HCT116 (cell line): ENCODE results near the gene RBPMS2. TPM values are rescaled to one million over a fixed set of nuclear protein-coding genes. Genes with fewer than 3 reads are reported as not detected.

ENCODE experiments used
- ATAC-seq: fragments of 200-7000 bp; cut with Tn5 transposase; 2 replicates; pipeline ENCODE4 v1.9.1; 2020; ENCODE audit warnings: mild to moderate bottlenecking, moderate library complexity
- BruUV-seq: library from RNA; stranded (reverse); fragments of 400-500 nt; replicated peaks from 2 replicates; lab custom pipeline; 2021; lab: Mats Ljungman, UMichigan
- CTCF ChIA-PET: fragments of 300-600 bp; sonication (Branson Sonifier 250); formaldehyde crosslinking; loops from one replicate; lab custom pipeline; 2021; ENCODE audit warnings: antibody characterized with exemption; lab: Charles Lee
- POLR2A ChIA-PET: fragments of 300-600, 350-600 bp; sonication (Branson Sonifier 250); formaldehyde crosslinking; loops from one replicate; lab custom pipeline; 2021; ENCODE audit warnings: antibody characterized with exemption; lab: Charles Lee
- RAD21 ChIA-PET, 2 experiments: fragments of 300-600 bp; sonication (Branson Sonifier 250); formaldehyde crosslinking; loops; one replicate each; lab custom pipeline; 2023; ENCODE audit warnings: low total read pairs in 2 of 2; ENCODE audit not compliant: uncharacterized antibody in 2 of 2, unreplicated experiment in 2 of 2, low non-redundant PET in 1 of 2; lab: Charles Lee
- DNase-seq: peaks from one replicate; pipeline ENCODE4 v3.0.0-alpha.2; 2010; ENCODE audit warnings: low read depth, low spot score
- H2AFZ ChIP-seq: fragments of 200-600 bp; shearing (Covaris generic), sonication (generic); 2 replicates; pipeline ENCODE4 v1.6.1; 2017; ENCODE audit warnings: low read depth, mixed run types, mixed read lengths, antibody characterized with exemption, low read length; ENCODE audit not compliant: poor library complexity, severe bottlenecking
- H3K27ac ChIP-seq: 2 replicates; pipeline ENCODE4 v1.5.1; 2012; ENCODE audit warnings: low read depth, low read length
- H3K27me3 ChIP-seq: fragments of 200-600 bp; sonication (generic); 2 replicates; pipeline ENCODE4 v1.6.1; 2016; ENCODE audit warnings: mixed run types, low read length, mixed read lengths; ENCODE audit not compliant: insufficient read depth
- H3K36me3 ChIP-seq, 2 experiments: fragments of 200-500 bp in 1 of 2; fragments of 200-600 bp in 1 of 2; sonication (Bioruptor generic) in 1 of 2; sonication (generic) in 1 of 2; 2 replicates each; pipeline versions ENCODE4 v1.5.1 to v1.6.1; 2014 to 2016; ENCODE audit warnings: low read length in 2 of 2, inconsistent platforms in 1 of 2, mixed read lengths in 1 of 2, mixed run types in 1 of 2; ENCODE audit not compliant: insufficient read depth in 2 of 2, control insufficient read depth in 1 of 2
- H3K4me1 ChIP-seq, 2 experiments: fragments of 200-600 bp in 1 of 2; sonication (generic) in 1 of 2; 2 replicates each; pipeline versions ENCODE4 v1.5.1 to v1.6.1; 2012 to 2017; ENCODE audit warnings: low read length in 2 of 2, inconsistent platforms in 1 of 2, mild to moderate bottlenecking in 1 of 2, mixed read lengths in 1 of 2, mixed run types in 1 of 2, moderate library complexity in 1 of 2; ENCODE audit not compliant: insufficient read depth in 2 of 2, control insufficient read depth in 1 of 2
- H3K4me2 ChIP-seq: fragments of 200-600 bp; sonication (generic); 2 replicates; pipeline ENCODE4 v1.6.1; 2017; ENCODE audit warnings: mixed run types, low read length, mixed read lengths
- H3K4me3 ChIP-seq, 2 experiments: fragments of 200-600 bp in 1 of 2; sonication (generic) in 1 of 2; replicated peaks in 1 of 2; 2 replicates each; pipeline ENCODE4 v1.5.1; 2011 to 2016; ENCODE audit warnings: low read length in 2 of 2, control low read depth in 1 of 2, low read depth in 1 of 2, mild to moderate bottlenecking in 1 of 2, mixed read lengths in 1 of 2, mixed run types in 1 of 2
- H3K79me2 ChIP-seq: fragments of 200-600 bp; sonication (generic); 2 replicates; pipeline ENCODE4 v1.6.1; 2017; ENCODE audit warnings: mild to moderate bottlenecking, mixed run types, low read length, moderate library complexity, mixed read lengths; ENCODE audit not compliant: insufficient read depth
- H3K9ac ChIP-seq: fragments of 200-600 bp; sonication (generic); 2 replicates; pipeline ENCODE4 v1.6.1; 2016; ENCODE audit warnings: low read length, mixed read lengths
- H3K9me2 ChIP-seq: fragments of 200-600 bp; sonication (generic), shearing (Covaris generic); 2 replicates; pipeline ENCODE4 v1.6.1; 2017; ENCODE audit warnings: mixed run types, mild to moderate bottlenecking, moderate library complexity; ENCODE audit not compliant: insufficient read depth
- H3K9me3 ChIP-seq, 2 experiments: fragments of 200-500 bp in 1 of 2; fragments of 200-600 bp in 1 of 2; sonication (Bioruptor generic) in 1 of 2; sonication (generic) in 1 of 2; 2 replicates each; pipeline ENCODE4 v1.6.1; 2014 to 2017; ENCODE audit warnings: low read length in 2 of 2, mixed read lengths in 2 of 2, inconsistent platforms in 1 of 2, low read depth in 1 of 2, mild to moderate bottlenecking in 1 of 2, mixed run types in 1 of 2, moderate library complexity in 1 of 2; ENCODE audit not compliant: control insufficient read depth in 1 of 2, insufficient read depth in 1 of 2
- H4K20me1 ChIP-seq: fragments of 200-600 bp; sonication (generic), shearing (Covaris generic); 2 replicates; pipeline ENCODE4 v1.6.1; 2017; ENCODE audit warnings: mixed run types, mild to moderate bottlenecking, moderate library complexity; ENCODE audit not compliant: insufficient read depth
- ELF1 ChIP-seq: IDR thresholded peaks from 2 replicates; pipeline ENCODE4 v1.6.1; 2012; ENCODE audit warnings: low read depth, borderline replicate concordance
- EZH2phosphoT487 ChIP-seq: fragments of 200-600 bp; IDR thresholded peaks from 2 replicates; pipeline ENCODE4 v1.6.1; 2018; ENCODE audit warnings: antibody characterized with exemption, borderline replicate concordance
- FOSL1 ChIP-seq: IDR thresholded peaks from 2 replicates; pipeline ENCODE4 v1.6.1; 2012; ENCODE audit warnings: low read depth
- JUND ChIP-seq: IDR thresholded peaks from 2 replicates; pipeline ENCODE4 v1.6.1; 2012
- POLR2A ChIP-seq: IDR thresholded peaks from 2 replicates; pipeline ENCODE4 v1.7.0; 2011; ENCODE audit warnings: borderline replicate concordance; ENCODE audit not compliant: insufficient read depth, insufficient read length; ENCODE audit errors: extremely low read depth
- SP1 ChIP-seq: IDR thresholded peaks from 2 replicates; pipeline ENCODE4 v1.6.1; 2012; ENCODE audit warnings: low read depth
- YY1 ChIP-seq: IDR thresholded peaks from 2 replicates; pipeline ENCODE4 v1.6.1; 2011; ENCODE audit warnings: low read length, low read depth, moderate library complexity, mild to moderate bottlenecking; ENCODE audit not compliant: insufficient replicate concordance; ENCODE audit errors: extremely low read depth
- ZNF274 ChIP-seq: fragments of 200-500 bp; sonication (Bioruptor generic); IDR thresholded peaks from 2 replicates; pipeline ENCODE4 v1.6.1; 2014; ENCODE audit warnings: mild to moderate bottlenecking, low read depth, low read length, inconsistent platforms
- intact Hi-C: fragments of 100-400 bp; cut with micrococcal nuclease; formaldehyde crosslinking; loops from 2 replicates; pipeline ENCODE4 v1.10.0; 2022
- total RNA-seq: library from RNA; stranded (reverse); gene quantifications from one replicate; pipeline ENCODE4 v1.2.1, GENCODE V29; 2021; ENCODE audit not compliant: unreplicated experiment
- TF ChIP-seq, protein P1 (sequence below), 3 experiments: fragments of 200-600 bp in 1 of 3; sonication (generic) in 1 of 3; IDR thresholded peaks in 2 of 3; conservative IDR thresholded peaks in 1 of 3; 2 replicates each; pipeline ENCODE4 v1.5.1; 2012 to 2017; ENCODE audit warnings: low read depth in 2 of 3, low read length in 2 of 3, antibody characterized with exemption in 1 of 3, borderline replicate concordance in 1 of 3, control low read depth in 1 of 3, mild to moderate bottlenecking in 1 of 3, mixed read lengths in 1 of 3, mixed run types in 1 of 3, moderate library complexity in 1 of 3; ENCODE audit not compliant: insufficient read depth in 1 of 3
- TF ChIP-seq, protein P2 (sequence below): IDR thresholded peaks from 2 replicates; pipeline ENCODE4 v1.6.1; 2012; ENCODE audit warnings: low read depth
- TF ChIP-seq, protein P3 (sequence below): IDR thresholded peaks from 2 replicates; pipeline ENCODE4 v1.6.1; 2012

The RBPMS2 gene
- total RNA-seq, 1 experiment from 2014 or later: 11.6 TPM

DNA sequence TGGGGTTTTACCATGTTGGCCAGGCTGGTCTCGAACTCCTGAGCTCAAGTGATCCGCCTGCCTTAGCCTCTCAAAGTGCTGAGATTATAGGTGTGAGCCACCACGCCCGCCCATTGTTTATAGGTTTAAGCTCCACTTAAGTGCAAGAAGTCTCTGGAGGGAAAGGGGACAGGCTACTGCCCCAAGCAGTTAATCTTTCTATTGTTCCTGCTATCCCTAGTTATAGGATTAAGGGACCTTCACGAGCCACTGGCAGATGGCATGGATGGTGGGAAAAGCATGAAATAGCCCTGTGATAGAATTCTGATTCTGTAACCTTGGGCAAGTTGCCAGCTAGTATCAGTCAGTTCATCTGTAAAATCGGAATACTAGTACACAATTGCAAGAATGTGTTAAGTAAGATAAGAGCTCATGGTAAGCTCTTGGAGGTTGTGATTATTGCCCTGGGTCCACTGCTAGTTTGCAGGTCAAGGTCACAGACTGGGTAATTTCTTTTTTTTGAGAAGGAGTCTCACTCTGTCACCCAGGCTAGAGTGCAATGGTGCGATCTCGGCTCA is 5.3 kb upstream of the RBPMS2 start:
- H3K9ac ChIP-seq: no peak overlapping the region
- no peaks in the 10 kb centered on the region for H3K9me3 ChIP-seq
- no TSS peak for BruUV-seq
- no peaks in the 10 kb centered on the region for H3K9me2 ChIP-seq
- ChIA-PET CTCF (no interaction called here), POLR2A (no interaction called here), RAD21 (no interaction called here)
- H3K27ac ChIP-seq: no peak overlapping the region
- no peak overlapping the region for H2AFZ ChIP-seq
- no peak for DNase-seq
- no peak overlapping the region for H3K4me3 ChIP-seq
- no peaks in the 10 kb centered on the region for H3K36me3 ChIP-seq
- no peak for ATAC-seq
- intact Hi-C loops: no loop called here
- no peaks in the 10 kb centered on the region for H3K79me2 ChIP-seq
- H3K27me3 ChIP-seq: no peaks in the 10 kb centered on the region
- no peaks in the 10 kb centered on the region for H4K20me1 ChIP-seq
- H3K4me1 ChIP-seq: peaks cover 0 to 8% of the 10 kb centered on the region in 2 experiments; a peak in 2 of 4 replicates
- TF ChIP-seq, protein P1, sequence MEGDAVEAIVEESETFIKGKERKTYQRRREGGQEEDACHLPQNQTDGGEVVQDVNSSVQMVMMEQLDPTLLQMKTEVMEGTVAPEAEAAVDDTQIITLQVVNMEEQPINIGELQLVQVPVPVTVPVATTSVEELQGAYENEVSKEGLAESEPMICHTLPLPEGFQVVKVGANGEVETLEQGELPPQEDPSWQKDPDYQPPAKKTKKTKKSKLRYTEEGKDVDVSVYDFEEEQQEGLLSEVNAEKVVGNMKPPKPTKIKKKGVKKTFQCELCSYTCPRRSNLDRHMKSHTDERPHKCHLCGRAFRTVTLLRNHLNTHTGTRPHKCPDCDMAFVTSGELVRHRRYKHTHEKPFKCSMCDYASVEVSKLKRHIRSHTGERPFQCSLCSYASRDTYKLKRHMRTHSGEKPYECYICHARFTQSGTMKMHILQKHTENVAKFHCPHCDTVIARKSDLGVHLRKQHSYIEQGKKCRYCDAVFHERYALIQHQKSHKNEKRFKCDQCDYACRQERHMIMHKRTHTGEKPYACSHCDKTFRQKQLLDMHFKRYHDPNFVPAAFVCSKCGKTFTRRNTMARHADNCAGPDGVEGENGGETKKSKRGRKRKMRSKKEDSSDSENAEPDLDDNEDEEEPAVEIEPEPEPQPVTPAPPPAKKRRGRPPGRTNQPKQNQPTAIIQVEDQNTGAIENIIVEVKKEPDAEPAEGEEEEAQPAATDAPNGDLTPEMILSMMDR (IDR thresholded peaks at IDR 0.05 in 2 of 3, conservative IDR thresholded peaks at IDR 0.05 in 1 of 3; ENCODE audit: borderline replicate concordance in 1 of 3, insufficient read depth in 1 of 3, low read depth in 2 of 3, low read length in 2 of 3): no peak
- no peak overlapping the region for H3K4me2 ChIP-seq

DNA sequence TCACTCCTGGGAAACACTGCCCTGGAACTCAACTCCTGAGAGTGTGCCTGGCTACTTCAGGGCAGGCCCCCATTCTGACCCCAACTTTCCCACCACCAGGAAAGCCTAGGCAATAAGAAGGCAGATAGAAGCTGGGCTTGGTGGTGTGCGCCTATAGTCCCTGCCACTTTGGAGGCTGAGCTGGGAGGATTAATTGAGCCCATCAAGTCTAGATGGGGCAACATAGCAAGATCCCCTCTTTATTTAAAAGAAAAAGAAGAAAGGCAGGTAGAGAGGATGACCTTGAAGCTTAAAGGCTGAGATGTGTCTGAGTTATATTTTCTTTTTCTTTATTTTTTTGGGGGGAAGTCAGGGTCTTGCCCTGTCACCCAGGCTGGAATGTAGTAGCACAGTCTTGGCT is 4.2 kb upstream of the RBPMS2 start:
- H4K20me1 ChIP-seq: no peaks in the 10 kb centered on the region
- TF ChIP-seq EZH2phosphoT487: no peak
- TF ChIP-seq POLR2A: no peak
- no peak for TF ChIP-seq SP1
- TF ChIP-seq, protein P2, sequence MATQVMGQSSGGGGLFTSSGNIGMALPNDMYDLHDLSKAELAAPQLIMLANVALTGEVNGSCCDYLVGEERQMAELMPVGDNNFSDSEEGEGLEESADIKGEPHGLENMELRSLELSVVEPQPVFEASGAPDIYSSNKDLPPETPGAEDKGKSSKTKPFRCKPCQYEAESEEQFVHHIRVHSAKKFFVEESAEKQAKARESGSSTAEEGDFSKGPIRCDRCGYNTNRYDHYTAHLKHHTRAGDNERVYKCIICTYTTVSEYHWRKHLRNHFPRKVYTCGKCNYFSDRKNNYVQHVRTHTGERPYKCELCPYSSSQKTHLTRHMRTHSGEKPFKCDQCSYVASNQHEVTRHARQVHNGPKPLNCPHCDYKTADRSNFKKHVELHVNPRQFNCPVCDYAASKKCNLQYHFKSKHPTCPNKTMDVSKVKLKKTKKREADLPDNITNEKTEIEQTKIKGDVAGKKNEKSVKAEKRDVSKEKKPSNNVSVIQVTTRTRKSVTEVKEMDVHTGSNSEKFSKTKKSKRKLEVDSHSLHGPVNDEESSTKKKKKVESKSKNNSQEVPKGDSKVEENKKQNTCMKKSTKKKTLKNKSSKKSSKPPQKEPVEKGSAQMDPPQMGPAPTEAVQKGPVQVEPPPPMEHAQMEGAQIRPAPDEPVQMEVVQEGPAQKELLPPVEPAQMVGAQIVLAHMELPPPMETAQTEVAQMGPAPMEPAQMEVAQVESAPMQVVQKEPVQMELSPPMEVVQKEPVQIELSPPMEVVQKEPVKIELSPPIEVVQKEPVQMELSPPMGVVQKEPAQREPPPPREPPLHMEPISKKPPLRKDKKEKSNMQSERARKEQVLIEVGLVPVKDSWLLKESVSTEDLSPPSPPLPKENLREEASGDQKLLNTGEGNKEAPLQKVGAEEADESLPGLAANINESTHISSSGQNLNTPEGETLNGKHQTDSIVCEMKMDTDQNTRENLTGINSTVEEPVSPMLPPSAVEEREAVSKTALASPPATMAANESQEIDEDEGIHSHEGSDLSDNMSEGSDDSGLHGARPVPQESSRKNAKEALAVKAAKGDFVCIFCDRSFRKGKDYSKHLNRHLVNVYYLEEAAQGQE: no peak
- no peak for TF ChIP-seq JUND
- no peak for TF ChIP-seq ELF1
- no peak for TF ChIP-seq YY1
- TF ChIP-seq FOSL1: no peak
- TF ChIP-seq, protein P3, sequence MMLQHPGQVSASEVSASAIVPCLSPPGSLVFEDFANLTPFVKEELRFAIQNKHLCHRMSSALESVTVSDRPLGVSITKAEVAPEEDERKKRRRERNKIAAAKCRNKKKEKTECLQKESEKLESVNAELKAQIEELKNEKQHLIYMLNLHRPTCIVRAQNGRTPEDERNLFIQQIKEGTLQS: no peak
- TF ChIP-seq ZNF274: no peak
- H3K4me3 ChIP-seq: no peak overlapping the region
- H3K9ac ChIP-seq: no peak overlapping the region
- H3K79me2 ChIP-seq: no peaks in the 10 kb centered on the region
- no peak for ATAC-seq
- peaks cover 0 to 9% of the 10 kb centered on the region in 2 experiments; a peak in 2 of 4 replicates for H3K4me1 ChIP-seq
- intact Hi-C loops: no loop called here
- no peaks in the 10 kb centered on the region for H3K9me2 ChIP-seq
- no peaks in the 10 kb centered on the region for H3K27me3 ChIP-seq
- no peak overlapping the region for H3K27ac ChIP-seq
- H3K9me3 ChIP-seq: no peaks in the 10 kb centered on the region
- H3K4me2 ChIP-seq: no peak overlapping the region
- POLR2A ChIA-PET: no interaction called here
- CTCF ChIA-PET: no interaction called here
- H2AFZ ChIP-seq: no peak overlapping the region
- no TSS peak for BruUV-seq
- H3K36me3 ChIP-seq: no peaks in the 10 kb centered on the region
- DNase-seq: no peak
- RAD21 ChIA-PET: no interaction called here
